HepG2 (cell line): ENCODE measurements around the gene AKR7A3. TPM values are rescaled to one million over a fixed set of nuclear protein-coding genes. Genes with fewer than 3 reads are reported as not detected.

ENCODE experiments used
- ATAC-seq: fragments of 200-7000 bp; cut with Tn5 transposase; 3 replicates; pipeline ENCODE4 v1.9.1; 2020; ENCODE audit warnings: mild to moderate bottlenecking, moderate library complexity
- BruUV-seq: library from RNA; stranded (reverse); fragments of 400-500 nt; replicated peaks from 2 replicates; lab custom pipeline; 2021; lab: Mats Ljungman, UMichigan
- CTCF ChIA-PET: fragments of 300-600 bp; formaldehyde crosslinking; extraction: SDS; loops from one replicate; lab custom pipeline; 2021; ENCODE audit warnings: low total read pairs, inconsistent platforms, low intra/inter-chr PET ratio; lab: Yijun Ruan, JAX
- POLR2A ChIA-PET: fragments of 350-600 bp; sonication (Branson Sonifier 250); formaldehyde crosslinking; loops from one replicate; lab custom pipeline; 2020; ENCODE audit warnings: antibody characterized with exemption, inconsistent platforms; lab: Yijun Ruan, JAX
- DNase-seq: peaks from one replicate; pipeline ENCODE4 v3.0.0-alpha.2; 2015; ENCODE audit warnings: low spot score
- FAIRE-seq: peaks from 3 replicates; lab custom pipeline; 2011; peaks lifted over from hg19 to GRCh38; lab: Jason Lieb, UNC
- H2AFZ ChIP-seq: one replicate; pipeline ENCODE4 v1.6.1; 2011; ENCODE audit warnings: low read length, inconsistent platforms
- H3K27ac ChIP-seq: fragments of 300-600 bp; 3 replicates; pipeline ENCODE4 v1.8.0; 2011; ENCODE audit warnings: mixed run types, mild to moderate bottlenecking, mixed read lengths, low read length, inconsistent platforms; ENCODE audit not compliant: insufficient read depth; ENCODE audit errors: extremely low read length
- H3K27me3 ChIP-seq, 2 experiments: fragments of 200-600 bp in 1 of 2; 2 replicates in 1 of 2; 3 replicates in 1 of 2; pipeline versions ENCODE4 v1.6.0 to v1.8.0; 2011; ENCODE audit warnings: low read length in 2 of 2, mild to moderate bottlenecking in 2 of 2, moderate library complexity in 2 of 2, inconsistent platforms in 1 of 2; ENCODE audit not compliant: insufficient read depth in 2 of 2, control insufficient read depth in 1 of 2
- H3K36me3 ChIP-seq, 2 experiments: fragments of 200-600 bp in 1 of 2; replicated peaks in 1 of 2; 2 replicates in 1 of 2; 3 replicates in 1 of 2; pipeline versions ENCODE4 v1.5.1 to v1.8.0; 2011; ENCODE audit warnings: low read length in 2 of 2, inconsistent platforms in 1 of 2; ENCODE audit not compliant: insufficient read depth in 2 of 2, control insufficient read depth in 1 of 2
- H3K4me1 ChIP-seq: 2 replicates; pipeline ENCODE4 v1.5.1; 2012; ENCODE audit warnings: low read length, inconsistent platforms; ENCODE audit not compliant: insufficient read depth
- H3K4me2 ChIP-seq: 2 replicates; pipeline ENCODE4 v1.6.0; 2011; ENCODE audit warnings: low read depth, low read length, inconsistent platforms
- H3K4me3 ChIP-seq, 3 experiments: fragments of 200-600 bp in 1 of 3; sonication (generic), shearing (Covaris generic) in 1 of 3; replicated peaks in 1 of 3; 2 replicates each; pipeline ENCODE4 v1.5.1; 2011 to 2016; ENCODE audit warnings: low read length in 3 of 3, inconsistent platforms in 2 of 3, low read depth in 2 of 3, mild to moderate bottlenecking in 2 of 3, control low read depth in 1 of 3, mixed read lengths in 1 of 3; ENCODE audit not compliant: insufficient read depth in 1 of 3
- H3K79me2 ChIP-seq: one replicate; pipeline ENCODE4 v1.6.1; 2011; ENCODE audit warnings: low read length, inconsistent platforms; ENCODE audit not compliant: insufficient read depth
- H3K9ac ChIP-seq: 2 replicates; pipeline ENCODE4 v1.6.0; 2011; ENCODE audit warnings: mild to moderate bottlenecking, low read depth, low read length, inconsistent platforms; ENCODE audit not compliant: insufficient read depth
- H3K9me3 ChIP-seq: 2 replicates; pipeline ENCODE4 v1.5.1; 2012; ENCODE audit warnings: mild to moderate bottlenecking, low read length
- H4K20me1 ChIP-seq: 2 replicates; pipeline ENCODE4 v1.6.0; 2011; ENCODE audit warnings: inconsistent platforms, mild to moderate bottlenecking, low read length, moderate library complexity; ENCODE audit not compliant: insufficient read depth
- DNMT3B ChIP-seq: conservative IDR thresholded peaks from 2 replicates; pipeline ENCODE4 v1.6.1; 2016; ENCODE audit warnings: missing biosample characterization, control low read depth
- FOXA1 ChIP-seq, 2 experiments: fragments of 450-650 bp in 1 of 2; sonication (generic) in 1 of 2; formaldehyde crosslinking in 1 of 2; IDR thresholded peaks; 2 replicates each; pipeline versions ENCODE4 v1.4.0 to v1.6.1; 2016 to 2020; ENCODE audit warnings: missing genetic modification reagents in 1 of 2
- KLF11 ChIP-seq: IDR thresholded peaks from 2 replicates; pipeline ENCODE4 v1.6.1; 2016; ENCODE audit warnings: missing compliant biosample characterization
- KMT2A ChIP-seq: sonication (generic); formaldehyde crosslinking; IDR thresholded peaks from 2 replicates; pipeline ENCODE4 v1.4.0; 2020; ENCODE audit warnings: missing genetic modification reagents
- MLLT10 ChIP-seq: sonication (generic); formaldehyde crosslinking; IDR thresholded peaks from 2 replicates; pipeline ENCODE4 v1.4.0; 2020; ENCODE audit warnings: missing genetic modification reagents
- NAIF1 ChIP-seq: sonication (generic); formaldehyde crosslinking; IDR thresholded peaks from 2 replicates; pipeline ENCODE4 v1.5.0; 2020; ENCODE audit warnings: mild to moderate bottlenecking, missing genetic modification reagents, borderline replicate concordance
- SALL2 ChIP-seq: sonication (generic); formaldehyde crosslinking; IDR thresholded peaks from 2 replicates; pipeline ENCODE4 v1.8.1; 2023; ENCODE audit warnings: mild to moderate bottlenecking, missing genetic modification reagents, inconsistent platforms
- SP5 ChIP-seq: IDR thresholded peaks from 2 replicates; pipeline ENCODE4 v1.6.1; 2016; ENCODE audit warnings: low read depth, borderline replicate concordance
- ZNF292 ChIP-seq: sonication (generic); formaldehyde crosslinking; IDR thresholded peaks from 2 replicates; pipeline ENCODE4 v1.8.1; 2022; ENCODE audit warnings: mild to moderate bottlenecking, low read depth, missing genetic modification reagents, borderline replicate concordance
- WGBS: methylation state at CpG from one replicate; pipeline ENCODE4 v1.1.6; 2017; ENCODE audit warnings: low lambda C conversion rate; 5-methylcytosine and 5-hydroxymethylcytosine counted together
- in situ Hi-C: cut with HindIII; loops from 2 replicates; pipeline ENCODE4 v1.10.0; 2017; ENCODE audit warnings: low pct_unique_long_range_greater_than_20kb; ENCODE audit not compliant: extremely low pct_ligation_motif_present
- intact Hi-C: fragments of 100-400 bp; cut with micrococcal nuclease; formaldehyde crosslinking; loops from one replicate; pipeline ENCODE4 v1.10.0; 2022; ENCODE audit not compliant: unreplicated experiment
- polyA plus RNA-seq, 8 experiments: library from polyadenylated mRNA; depleted of rRNA in 3 of 8; stranded (reverse) in 7 of 8; unstranded in 1 of 8; fragments of >200 nt; fragmentation: Illumina TruSeq in 4 of 8; extraction: Trizol in 4 of 8; gene quantifications; 2 replicates each; pipeline versions ENCODE4 v1.2.1 to v1.2.3, GENCODE V29; 2011 to 2016; ENCODE audit warnings: low read depth in 4 of 8, missing spikeins in 1 of 8, mixed read lengths in 1 of 8; ENCODE audit not compliant: insufficient read depth in 1 of 8
- total RNA-seq, 5 experiments: library from RNA; depleted of rRNA; stranded (reverse); fragments of >200 nt; fragmentation: Illumina TruSeq; extraction: Trizol; gene quantifications; 2 replicates each; pipeline ENCODE4 v1.2.3, GENCODE V29; 2016; ENCODE audit warnings: low read depth in 1 of 5
- TF ChIP-seq, protein P1 (sequence below): IDR thresholded peaks from 2 replicates; pipeline ENCODE4 v1.6.1; 2016
- TF ChIP-seq, protein P2 (sequence below): sonication (generic); formaldehyde crosslinking; IDR thresholded peaks from 2 replicates; pipeline ENCODE4 v1.5.0; 2020; ENCODE audit warnings: mild to moderate bottlenecking, missing genetic modification reagents
- TF ChIP-seq, protein P3 (sequence below): sonication (generic); formaldehyde crosslinking; IDR thresholded peaks from 2 replicates; pipeline ENCODE4 v1.8.0; 2022; ENCODE audit warnings: mild to moderate bottlenecking, missing genetic modification reagents, moderate library complexity
- TF ChIP-seq, protein P4 (sequence below): sonication (generic); formaldehyde crosslinking; IDR thresholded peaks from 2 replicates; pipeline ENCODE4 v1.9.0; 2022; ENCODE audit warnings: low read depth, missing genetic modification reagents

AKR7A3 gene
- total and polyA plus RNA-seq, 2 of the 13 experiments (the other 11 are each of a cell fraction or from before 2014, with no cell fraction given): 0.58 to 1.00 TPM

DNA sequence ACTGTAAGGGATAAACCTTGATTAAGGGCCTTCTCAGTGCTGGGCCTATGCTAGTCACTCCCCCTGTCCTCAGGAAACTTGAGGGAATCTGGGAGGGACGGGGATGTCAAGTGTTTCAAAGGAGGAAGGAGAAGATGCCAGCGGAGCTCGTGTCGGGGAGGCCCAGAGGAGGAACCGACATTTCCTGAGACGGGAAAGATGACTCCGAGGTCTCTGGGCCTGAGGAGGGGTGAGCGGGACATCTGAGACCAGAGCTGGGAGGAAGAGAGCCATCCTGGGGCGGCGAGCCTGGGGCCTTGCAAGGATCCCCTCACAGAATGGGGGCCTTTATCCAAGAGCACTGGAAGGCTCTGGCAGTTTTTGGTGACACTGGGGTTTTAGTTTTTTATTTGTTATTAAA is 33.9 kb upstream of the AKR7A3 start:
- no peaks in the 10 kb centered on the region for H3K79me2 ChIP-seq
- H3K4me2 ChIP-seq: no peak overlapping the region
- H3K27ac ChIP-seq: no peak overlapping the region
- 87% methylated on average over 10 of the region's 10 CpGs for WGBS
- intact Hi-C loops: no loop called here
- BruUV-seq: no TSS peak
- ChIA-PET POLR2A (no interaction called here), CTCF (no interaction called here)
- no peak overlapping the region for H3K4me3 ChIP-seq
- H2AFZ ChIP-seq: no peak overlapping the region
- TF ChIP-seq, protein P1, sequence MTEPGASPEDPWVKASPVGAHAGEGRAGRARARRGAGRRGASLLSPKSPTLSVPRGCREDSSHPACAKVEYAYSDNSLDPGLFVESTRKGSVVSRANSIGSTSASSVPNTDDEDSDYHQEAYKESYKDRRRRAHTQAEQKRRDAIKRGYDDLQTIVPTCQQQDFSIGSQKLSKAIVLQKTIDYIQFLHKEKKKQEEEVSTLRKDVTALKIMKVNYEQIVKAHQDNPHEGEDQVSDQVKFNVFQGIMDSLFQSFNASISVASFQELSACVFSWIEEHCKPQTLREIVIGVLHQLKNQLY (CRISPR knock-in tag): no peak
- TF ChIP-seq ZNF292: no peak
- TF ChIP-seq, protein P2, sequence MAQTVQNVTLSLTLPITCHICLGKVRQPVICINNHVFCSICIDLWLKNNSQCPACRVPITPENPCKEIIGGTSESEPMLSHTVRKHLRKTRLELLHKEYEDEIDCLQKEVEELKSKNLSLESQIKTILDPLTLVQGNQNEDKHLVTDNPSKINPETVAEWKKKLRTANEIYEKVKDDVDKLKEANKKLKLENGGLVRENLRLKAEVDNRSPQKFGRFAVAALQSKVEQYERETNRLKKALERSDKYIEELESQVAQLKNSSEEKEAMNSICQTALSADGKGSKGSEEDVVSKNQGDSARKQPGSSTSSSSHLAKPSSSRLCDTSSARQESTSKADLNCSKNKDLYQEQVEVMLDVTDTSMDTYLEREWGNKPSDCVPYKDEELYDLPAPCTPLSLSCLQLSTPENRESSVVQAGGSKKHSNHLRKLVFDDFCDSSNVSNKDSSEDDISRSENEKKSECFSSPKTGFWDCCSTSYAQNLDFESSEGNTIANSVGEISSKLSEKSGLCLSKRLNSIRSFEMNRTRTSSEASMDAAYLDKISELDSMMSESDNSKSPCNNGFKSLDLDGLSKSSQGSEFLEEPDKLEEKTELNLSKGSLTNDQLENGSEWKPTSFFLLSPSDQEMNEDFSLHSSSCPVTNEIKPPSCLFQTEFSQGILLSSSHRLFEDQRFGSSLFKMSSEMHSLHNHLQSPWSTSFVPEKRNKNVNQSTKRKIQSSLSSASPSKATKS (CRISPR knock-in tag): no peak
- TF ChIP-seq, protein P3, sequence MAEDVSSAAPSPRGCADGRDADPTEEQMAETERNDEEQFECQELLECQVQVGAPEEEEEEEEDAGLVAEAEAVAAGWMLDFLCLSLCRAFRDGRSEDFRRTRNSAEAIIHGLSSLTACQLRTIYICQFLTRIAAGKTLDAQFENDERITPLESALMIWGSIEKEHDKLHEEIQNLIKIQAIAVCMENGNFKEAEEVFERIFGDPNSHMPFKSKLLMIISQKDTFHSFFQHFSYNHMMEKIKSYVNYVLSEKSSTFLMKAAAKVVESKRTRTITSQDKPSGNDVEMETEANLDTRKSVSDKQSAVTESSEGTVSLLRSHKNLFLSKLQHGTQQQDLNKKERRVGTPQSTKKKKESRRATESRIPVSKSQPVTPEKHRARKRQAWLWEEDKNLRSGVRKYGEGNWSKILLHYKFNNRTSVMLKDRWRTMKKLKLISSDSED (CRISPR knock-in tag): no peak
- TF ChIP-seq KLF11 (CRISPR knock-in tag): no peak
- TF ChIP-seq SP5: no peak
- TF ChIP-seq FOXA1 (IDR thresholded peaks at IDR 0.05): no peak
- no peak for TF ChIP-seq FOXA1 (CRISPR knock-in tag; IDR thresholded peaks at IDR 0.05)
- no peak for TF ChIP-seq MLLT10 (CRISPR knock-in tag)
- no peak for TF ChIP-seq KMT2A (CRISPR knock-in tag)
- no peak for TF ChIP-seq NAIF1 (CRISPR knock-in tag)
- TF ChIP-seq, protein P4, sequence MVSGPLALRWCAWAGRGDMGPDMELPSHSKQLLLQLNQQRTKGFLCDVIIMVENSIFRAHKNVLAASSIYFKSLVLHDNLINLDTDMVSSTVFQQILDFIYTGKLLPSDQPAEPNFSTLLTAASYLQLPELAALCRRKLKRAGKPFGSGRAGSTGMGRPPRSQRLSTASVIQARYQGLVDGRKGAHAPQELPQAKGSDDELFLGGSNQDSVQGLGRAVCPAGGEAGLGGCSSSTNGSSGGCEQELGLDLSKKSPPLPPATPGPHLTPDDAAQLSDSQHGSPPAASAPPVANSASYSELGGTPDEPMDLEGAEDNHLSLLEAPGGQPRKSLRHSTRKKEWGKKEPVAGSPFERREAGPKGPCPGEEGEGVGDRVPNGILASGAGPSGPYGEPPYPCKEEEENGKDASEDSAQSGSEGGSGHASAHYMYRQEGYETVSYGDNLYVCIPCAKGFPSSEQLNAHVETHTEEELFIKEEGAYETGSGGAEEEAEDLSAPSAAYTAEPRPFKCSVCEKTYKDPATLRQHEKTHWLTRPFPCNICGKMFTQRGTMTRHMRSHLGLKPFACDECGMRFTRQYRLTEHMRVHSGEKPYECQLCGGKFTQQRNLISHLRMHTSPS: no peak
- no peak for TF ChIP-seq SALL2 (CRISPR knock-in tag)
- no peak for TF ChIP-seq DNMT3B (CRISPR knock-in tag)
- no peaks in the 10 kb centered on the region for H3K9me3 ChIP-seq
- ATAC-seq (no peak), DNase-seq (no peak), FAIRE-seq (no peak)
- no peaks in the 10 kb centered on the region for H3K27me3 ChIP-seq
- H3K9ac ChIP-seq: no peak overlapping the region
- H3K4me1 ChIP-seq: no peaks in the 10 kb centered on the region
- in situ Hi-C loops: no loop called here
- H4K20me1 ChIP-seq: no peaks in the 10 kb centered on the region
- H3K36me3 ChIP-seq: peaks cover 19 to 60% of the 10 kb centered on the region in 2 experiments
